NB4 (cell line): Measurements from ENCODE around the gene POLR1G.

Experiments used
- DNase-seq: peaks from one replicate; pipeline ENCODE4 v3.0.0; 2010; ENCODE audit warnings: low read depth
- H3K4me3 ChIP-seq: one replicate; pipeline ENCODE4 v1.5.1; 2011; ENCODE audit warnings: mild to moderate bottlenecking, low read depth, low read length, moderate library complexity
- CTCF ChIP-seq: IDR thresholded peaks from one replicate; pipeline ENCODE4 v1.5.1; 2012; ENCODE audit warnings: low read depth, low read length
- MAX ChIP-seq: IDR thresholded peaks from 2 replicates; pipeline ENCODE4 v1.6.1; 2011; ENCODE audit warnings: low read depth, low read length
- MYC ChIP-seq: IDR thresholded peaks from 2 replicates; pipeline ENCODE4 v1.6.1; 2011; ENCODE audit warnings: low read depth, low read length
- POLR2A ChIP-seq: IDR thresholded peaks from 2 replicates; pipeline ENCODE4 v1.6.1; 2011; ENCODE audit warnings: mild to moderate bottlenecking; ENCODE audit not compliant: insufficient read length; ENCODE audit errors: extremely low read depth

POLR1G gene

GRCh38 chr19:45446944-45447343, 40.5 kb downstream of the POLR1G start:
- DNase-seq, result no peak
- no peak overlapping the region for H3K4me3 ChIP-seq
- TF ChIP-seq CTCF, result no peak
- TF ChIP-seq MAX, result no peak
- no peak for TF ChIP-seq POLR2A
- no peak for TF ChIP-seq MYC

- TF ChIP-seq MYC (no peak), CTCF (no peak), MAX (no peak), POLR2A (no peak)
- DNase-seq, result no peak
These were observed 41.9 kb downstream of the POLR1G start for GRCh38 chr19:45448425-45448756.

GRCh38 chr19:45448887-45449299, 42.4 kb downstream of the POLR1G start:
- DNase-seq, result no peak
- no peak for TF ChIP-seq MAX
- TF ChIP-seq MYC, result no peak
- TF ChIP-seq CTCF, result no peak
- TF ChIP-seq POLR2A, result no peak
- no peak overlapping the region for H3K4me3 ChIP-seq

More at GRCh38 chr19:45448425-45448756, 41.9 kb downstream of the POLR1G start:
- no peak overlapping the region for H3K4me3 ChIP-seq

- no peak for DNase-seq
- TF ChIP-seq CTCF (no peak), MAX (peak; percentile 50), POLR2A (no peak), MYC (0 out of 2 replicates have a peak, but pooled peaks have one; percentile 42)
- H3K4me3 ChIP-seq, result peak overlapping the region; percentile 53
These were observed 43.5 kb downstream of the POLR1G start for GRCh38 chr19:45450012-45450333.

GRCh38 chr19:45451131-45451849, 44.8 kb downstream of the POLR1G start:
- TF ChIP-seq POLR2A (no peak), CTCF (no peak), MYC (no peak), MAX (no peak)
- peak; percentile 30 for DNase-seq
- peak overlapping the region; percentile 25 for H3K4me3 ChIP-seq
